H9 (cell line): ENCODE results near the gene FARP1. TPM values are rescaled to one million over a fixed set of nuclear protein-coding genes. Genes with fewer than 3 reads are reported as not detected.

Experiments
- DNase-seq: peaks from one replicate; pipeline ENCODE4 v3.0.0-alpha.2; 2017
- H2AFZ ChIP-seq: one replicate; pipeline ENCODE4 v1.6.1; 2013; ENCODE audit warnings: mild to moderate bottlenecking, low read length, control low read depth, moderate library complexity
- H2AK5ac ChIP-seq: 2 replicates; pipeline ENCODE4 v1.6.1; 2013; ENCODE audit warnings: low read length, control low read depth, mixed read lengths; ENCODE audit not compliant: insufficient read length
- H2BK120ac ChIP-seq: one replicate; pipeline ENCODE4 v1.6.1; 2013; ENCODE audit warnings: low read depth, mild to moderate bottlenecking, low read length, control low read depth, inconsistent platforms; ENCODE audit not compliant: poor library complexity, severe bottlenecking
- H2BK12ac ChIP-seq: 2 replicates; pipeline ENCODE4 v1.6.1; 2013; ENCODE audit warnings: low read length, control low read depth, mixed read lengths, low read depth; ENCODE audit not compliant: insufficient read length
- H2BK15ac ChIP-seq: 2 replicates; pipeline ENCODE4 v1.6.1; 2013; ENCODE audit warnings: low read depth, low read length, control low read depth
- H2BK20ac ChIP-seq: one replicate; pipeline ENCODE4 v1.6.1; 2013; ENCODE audit warnings: low read depth, mild to moderate bottlenecking, low read length, control low read depth, inconsistent platforms; ENCODE audit not compliant: poor library complexity, severe bottlenecking
- H2BK5ac ChIP-seq: 2 replicates; pipeline ENCODE4 v1.6.1; 2013; ENCODE audit warnings: low read length, control low read depth, mixed read lengths; ENCODE audit not compliant: insufficient read length
- H3K14ac ChIP-seq: 2 replicates; pipeline ENCODE4 v1.6.1; 2013; ENCODE audit warnings: low read length, control low read depth; ENCODE audit not compliant: insufficient read depth
- H3K18ac ChIP-seq: 2 replicates; pipeline ENCODE4 v1.6.1; 2013; ENCODE audit warnings: low read depth, mild to moderate bottlenecking, mixed read lengths, low read length, control low read depth; ENCODE audit not compliant: insufficient read length
- H3K23ac ChIP-seq: 2 replicates; pipeline ENCODE4 v1.6.1; 2013; ENCODE audit warnings: low read length, control low read depth, mixed read lengths, low read depth; ENCODE audit not compliant: insufficient read length
- H3K23me2 ChIP-seq: 2 replicates; pipeline ENCODE4 v1.6.1; 2013; ENCODE audit warnings: low read depth, mild to moderate bottlenecking, mixed read lengths, low read length, control low read depth; ENCODE audit not compliant: insufficient read length, poor library complexity, severe bottlenecking
- H3K27ac ChIP-seq: 2 replicates; pipeline ENCODE4 v1.5.1; 2013; ENCODE audit warnings: low read length, control low read depth, mixed read lengths, low read depth; ENCODE audit not compliant: insufficient read length
- H3K27me3 ChIP-seq: 2 replicates; pipeline ENCODE4 v1.6.1; 2013; ENCODE audit warnings: low read length, control low read depth, inconsistent platforms; ENCODE audit not compliant: insufficient read depth
- H3K4ac ChIP-seq: 2 replicates; pipeline ENCODE4 v1.6.1; 2013; ENCODE audit warnings: low read depth, mild to moderate bottlenecking, control low read depth, inconsistent platforms, low read length, moderate library complexity
- H3K4me1 ChIP-seq: 2 replicates; pipeline ENCODE4 v1.6.1; 2013; ENCODE audit warnings: low read length, control low read depth, inconsistent platforms; ENCODE audit not compliant: insufficient read depth
- H3K4me2 ChIP-seq: 2 replicates; pipeline ENCODE4 v1.6.1; 2013; ENCODE audit warnings: low read length, control low read depth, mixed read lengths; ENCODE audit not compliant: insufficient read length, insufficient read depth
- H3K56ac ChIP-seq: 2 replicates; pipeline ENCODE4 v1.6.1; 2013; ENCODE audit warnings: low read depth, mild to moderate bottlenecking, mixed read lengths, low read length, control low read depth; ENCODE audit not compliant: insufficient read length
- H3K79me1 ChIP-seq: 2 replicates; pipeline ENCODE4 v1.6.1; 2013; ENCODE audit warnings: low read depth, mild to moderate bottlenecking, moderate library complexity, low read length, control low read depth, inconsistent platforms; ENCODE audit not compliant: insufficient read depth, poor library complexity, severe bottlenecking
- H3K79me2 ChIP-seq: 2 replicates; pipeline ENCODE4 v1.6.1; 2013; ENCODE audit warnings: low read length, control low read depth, inconsistent platforms; ENCODE audit not compliant: insufficient read depth
- H3K9ac ChIP-seq: 2 replicates; pipeline ENCODE4 v1.6.1; 2013; ENCODE audit warnings: low read length, control low read depth, mixed read lengths; ENCODE audit not compliant: insufficient read length; ENCODE audit errors: extremely low read depth
- H3K9me3 ChIP-seq: one replicate; pipeline ENCODE4 v1.6.1; 2013; ENCODE audit warnings: low read depth, low read length, inconsistent platforms; ENCODE audit not compliant: control insufficient read depth
- H3T11ph ChIP-seq: one replicate; pipeline ENCODE4 v1.6.1; 2013; ENCODE audit warnings: mild to moderate bottlenecking, low read length, control low read depth, inconsistent platforms
- H4K20me1 ChIP-seq: one replicate; pipeline ENCODE4 v1.6.1; 2013; ENCODE audit not compliant: control insufficient read depth, insufficient read length, insufficient read depth
- H4K5ac ChIP-seq: 2 replicates; pipeline ENCODE4 v1.6.1; 2013; ENCODE audit warnings: low read depth, mild to moderate bottlenecking, mixed read lengths, low read length, control low read depth; ENCODE audit not compliant: insufficient read length
- H4K8ac ChIP-seq: replicated peaks from 2 replicates; pipeline ENCODE4 v1.6.1; 2013; ENCODE audit warnings: low read length, control low read depth, mixed read lengths, low read depth; ENCODE audit not compliant: insufficient read length
- H4K91ac ChIP-seq: 2 replicates; pipeline ENCODE4 v1.6.1; 2013; ENCODE audit warnings: low read depth, mild to moderate bottlenecking, moderate library complexity, mixed read lengths, low read length, control low read depth; ENCODE audit not compliant: insufficient read length
- H3K27ac Mint-ChIP-seq, 3 experiments: 2 replicates in 2 of 3; 3 replicates in 1 of 3; pipeline ENCODE4 v1.8.0; 2020 to 2021; ENCODE audit warnings: mixed read lengths in 3 of 3, mild to moderate bottlenecking in 1 of 3, moderate library complexity in 1 of 3
- H3K27me3 Mint-ChIP-seq: 2 replicates; pipeline ENCODE4 v1.8.0; 2021; ENCODE audit warnings: low read depth, mild to moderate bottlenecking, moderate library complexity, mixed read lengths
- H3K36me3 Mint-ChIP-seq, 3 experiments: 2 replicates in 2 of 3; 3 replicates in 1 of 3; pipeline ENCODE4 v1.8.0; 2020 to 2021; ENCODE audit warnings: low read depth in 3 of 3, mixed read lengths in 3 of 3; ENCODE audit not compliant: insufficient read depth in 1 of 3
- H3K4me1 Mint-ChIP-seq, 2 experiments: 2 replicates each; pipeline ENCODE4 v1.8.0; 2020; ENCODE audit warnings: mixed read lengths in 2 of 2
- H3K4me3 Mint-ChIP-seq, 2 experiments: 2 replicates in 1 of 2; 3 replicates in 1 of 2; pipeline ENCODE4 v1.8.0; 2020 to 2021; ENCODE audit warnings: mild to moderate bottlenecking in 2 of 2, mixed read lengths in 2 of 2, moderate library complexity in 1 of 2
- H3K9me3 Mint-ChIP-seq, 2 experiments: 2 replicates in 1 of 2; 3 replicates in 1 of 2; pipeline ENCODE4 v1.8.0; 2020; ENCODE audit warnings: mild to moderate bottlenecking in 2 of 2, mixed read lengths in 2 of 2, moderate library complexity in 1 of 2
- WGBS: extraction: QIAGEN DNeasy Blood & Tissue Kit; methylation state at CpG from one replicate; pipeline ENCODE4 v1.1.7; 2013; ENCODE audit warnings: missing lambda C conversion rate, low lambda C conversion rate, mixed read lengths; ENCODE audit not compliant: insufficient read length; ENCODE audit errors: extremely low coverage; 5-methylcytosine and 5-hydroxymethylcytosine counted together
- total RNA-seq: library from RNA; stranded (reverse); gene quantifications from 2 replicates; pipeline ENCODE4 v1.2.1, GENCODE V29; 2021
- TF ChIP-seq, protein P1 (sequence below): fragments of 200-600 bp; sonication (generic); conservative IDR thresholded peaks from 3 replicates; pipeline ENCODE4 v1.8.0; 2021; ENCODE audit warnings: antibody characterized with exemption, mild to moderate bottlenecking

FARP1 gene
- total RNA-seq, 1 experiment from 2014 or later: 95.9 TPM

- no peak overlapping the region for H3K23ac ChIP-seq
- H2BK15ac ChIP-seq: no peak overlapping the region
- H3K9me3 ChIP-seq: no peaks in the 10 kb centered on the region
- peaks cover 4% of the 10 kb centered on the region for H3K4me1 ChIP-seq
- no peak overlapping the region for H4K5ac ChIP-seq
- TF ChIP-seq, protein P1, sequence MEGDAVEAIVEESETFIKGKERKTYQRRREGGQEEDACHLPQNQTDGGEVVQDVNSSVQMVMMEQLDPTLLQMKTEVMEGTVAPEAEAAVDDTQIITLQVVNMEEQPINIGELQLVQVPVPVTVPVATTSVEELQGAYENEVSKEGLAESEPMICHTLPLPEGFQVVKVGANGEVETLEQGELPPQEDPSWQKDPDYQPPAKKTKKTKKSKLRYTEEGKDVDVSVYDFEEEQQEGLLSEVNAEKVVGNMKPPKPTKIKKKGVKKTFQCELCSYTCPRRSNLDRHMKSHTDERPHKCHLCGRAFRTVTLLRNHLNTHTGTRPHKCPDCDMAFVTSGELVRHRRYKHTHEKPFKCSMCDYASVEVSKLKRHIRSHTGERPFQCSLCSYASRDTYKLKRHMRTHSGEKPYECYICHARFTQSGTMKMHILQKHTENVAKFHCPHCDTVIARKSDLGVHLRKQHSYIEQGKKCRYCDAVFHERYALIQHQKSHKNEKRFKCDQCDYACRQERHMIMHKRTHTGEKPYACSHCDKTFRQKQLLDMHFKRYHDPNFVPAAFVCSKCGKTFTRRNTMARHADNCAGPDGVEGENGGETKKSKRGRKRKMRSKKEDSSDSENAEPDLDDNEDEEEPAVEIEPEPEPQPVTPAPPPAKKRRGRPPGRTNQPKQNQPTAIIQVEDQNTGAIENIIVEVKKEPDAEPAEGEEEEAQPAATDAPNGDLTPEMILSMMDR: no peak
- H3K56ac ChIP-seq: no peak overlapping the region
- Mint-ChIP-seq H3K4me1 (peaks cover 31 to 32% of the 10 kb centered on the region in 2 experiments), H3K27me3 (no peaks in the 10 kb centered on the region), H3K27ac (peak overlapping the region; percentile 42 to 82 (median 72); a peak in 5 of 7 replicates), H3K4me3 (no peak overlapping the region), H3K36me3 (peaks cover 25 to 48% (median 41%) of the 10 kb centered on the region in 3 experiments), H3K9me3 (peaks cover 6 to 16% of the 10 kb centered on the region in 2 experiments; a peak in 4 of 5 replicates)
- no peak overlapping the region for H3K4ac ChIP-seq
- H3K23me2 ChIP-seq: no peaks in the 10 kb centered on the region
- H2BK20ac ChIP-seq: no peak overlapping the region
- H4K91ac ChIP-seq: no peak overlapping the region
- H4K8ac ChIP-seq: no peak overlapping the region
- no peak overlapping the region for H3K9ac ChIP-seq
- no CpG with 5 or more reads among the region's 16 CpGs for WGBS
- no peak overlapping the region for H3K4me2 ChIP-seq
- H2AFZ ChIP-seq: no peak overlapping the region
- H3K79me1 ChIP-seq: no peaks in the 10 kb centered on the region
- no peaks in the 10 kb centered on the region for H3K79me2 ChIP-seq
- H3T11ph ChIP-seq: no peak overlapping the region
- DNase-seq: no peak
- H2BK5ac ChIP-seq: no peak overlapping the region
- H2AK5ac ChIP-seq: no peak overlapping the region
- no peak overlapping the region for H3K14ac ChIP-seq
- no peaks in the 10 kb centered on the region for H4K20me1 ChIP-seq
- H2BK120ac ChIP-seq: no peak overlapping the region
- no peaks in the 10 kb centered on the region for H3K27me3 ChIP-seq
- H3K27ac ChIP-seq: no peak overlapping the region
- H2BK12ac ChIP-seq: no peak overlapping the region
- H3K18ac ChIP-seq: no peak overlapping the region
These were observed 228.1 kb downstream of the FARP1 start for GRCh38 chr13:98370806-98371515.
